ENCODE measurements around the gene FBXL15. TPM values are rescaled to one million over a fixed set of nuclear protein-coding genes. Genes with fewer than 3 reads are reported as not detected.

FBXL15 gene, protein sequence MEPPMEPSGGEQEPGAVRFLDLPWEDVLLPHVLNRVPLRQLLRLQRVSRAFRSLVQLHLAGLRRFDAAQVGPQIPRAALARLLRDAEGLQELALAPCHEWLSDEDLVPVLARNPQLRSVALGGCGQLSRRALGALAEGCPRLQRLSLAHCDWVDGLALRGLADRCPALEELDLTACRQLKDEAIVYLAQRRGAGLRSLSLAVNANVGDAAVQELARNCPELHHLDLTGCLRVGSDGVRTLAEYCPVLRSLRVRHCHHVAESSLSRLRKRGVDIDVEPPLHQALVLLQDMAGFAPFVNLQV
- 9.8 and 10.5 TPM in 2 replicates for total RNA-seq
- long read RNA-seq, partial matches to known transcripts, result 4 of 7 reads
- long read RNA-seq, other reads (novel, unspliced or antisense), result 0 of 7 reads

DNA sequence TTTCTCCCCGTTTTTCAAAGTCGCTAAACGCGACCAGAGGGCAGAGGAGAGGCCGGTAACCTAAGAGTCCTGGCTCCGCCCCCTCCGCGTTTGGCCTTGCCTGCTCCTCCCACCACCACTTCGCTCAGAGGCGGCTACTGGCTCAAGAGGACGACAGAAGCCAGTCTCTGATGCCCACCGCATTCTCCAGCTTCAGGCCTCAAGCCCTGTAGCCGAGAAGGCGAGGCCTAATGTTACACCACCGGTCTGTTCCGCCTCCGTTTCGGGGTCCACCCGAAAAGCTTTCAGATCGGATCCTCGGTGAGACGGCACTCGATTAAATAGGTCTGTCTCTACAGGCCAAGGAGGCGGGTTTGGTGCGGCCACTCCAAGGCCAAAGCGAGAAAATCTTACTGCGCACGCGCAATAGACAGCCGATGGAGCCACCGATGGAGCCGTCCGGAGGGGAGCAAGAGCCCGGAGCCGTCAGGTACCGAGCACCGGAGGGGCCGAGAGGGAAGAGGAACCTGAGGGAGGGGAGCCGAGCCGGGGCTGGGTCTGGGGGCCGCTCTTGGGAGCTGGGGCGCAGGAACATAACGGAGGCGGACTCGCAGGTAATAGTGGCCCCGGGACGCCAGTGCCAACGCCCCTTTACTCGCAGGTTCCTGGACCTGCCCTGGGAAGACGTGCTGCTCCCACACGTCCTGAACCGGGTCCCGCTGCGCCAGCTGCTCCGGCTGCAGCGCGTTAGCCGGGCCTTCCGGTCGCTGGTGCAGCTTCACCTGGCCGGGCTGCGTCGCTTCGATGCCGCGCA is at the start of gene FBXL15:
Gene FBXL15, plus strand, starts transcription at position 123 of the 793 bp plus-strand sequence. Its CDS starts 294 bp downstream, at position 417.
- Mint-ChIP-seq H3K4me1 (ENCODE audit: unreplicated experiment) (peaks cover 33% of the 10 kb centered on the region), H3K4me3 (ENCODE audit: unreplicated experiment) (peak within 1 kb of the TSS; percentile 96), H3K9me3 (ENCODE audit: unreplicated experiment) (no peaks in the 10 kb centered on the region), H3K27me3 (ENCODE audit: unreplicated experiment) (peaks cover 16% of the 10 kb centered on the region), H3K36me3 (ENCODE audit: unreplicated experiment) (no peaks in the 10 kb centered on the region), H3K27ac (ENCODE audit: unreplicated experiment) (peak within 1 kb of the TSS; percentile 99)
- DNase-seq (ENCODE audit: extremely low spot score, unreplicated experiment), result peak; percentile 99
- TF ChIP-seq, protein P1, sequence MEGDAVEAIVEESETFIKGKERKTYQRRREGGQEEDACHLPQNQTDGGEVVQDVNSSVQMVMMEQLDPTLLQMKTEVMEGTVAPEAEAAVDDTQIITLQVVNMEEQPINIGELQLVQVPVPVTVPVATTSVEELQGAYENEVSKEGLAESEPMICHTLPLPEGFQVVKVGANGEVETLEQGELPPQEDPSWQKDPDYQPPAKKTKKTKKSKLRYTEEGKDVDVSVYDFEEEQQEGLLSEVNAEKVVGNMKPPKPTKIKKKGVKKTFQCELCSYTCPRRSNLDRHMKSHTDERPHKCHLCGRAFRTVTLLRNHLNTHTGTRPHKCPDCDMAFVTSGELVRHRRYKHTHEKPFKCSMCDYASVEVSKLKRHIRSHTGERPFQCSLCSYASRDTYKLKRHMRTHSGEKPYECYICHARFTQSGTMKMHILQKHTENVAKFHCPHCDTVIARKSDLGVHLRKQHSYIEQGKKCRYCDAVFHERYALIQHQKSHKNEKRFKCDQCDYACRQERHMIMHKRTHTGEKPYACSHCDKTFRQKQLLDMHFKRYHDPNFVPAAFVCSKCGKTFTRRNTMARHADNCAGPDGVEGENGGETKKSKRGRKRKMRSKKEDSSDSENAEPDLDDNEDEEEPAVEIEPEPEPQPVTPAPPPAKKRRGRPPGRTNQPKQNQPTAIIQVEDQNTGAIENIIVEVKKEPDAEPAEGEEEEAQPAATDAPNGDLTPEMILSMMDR (IDR thresholded peaks at IDR 0.05), result no peak

DNA sequence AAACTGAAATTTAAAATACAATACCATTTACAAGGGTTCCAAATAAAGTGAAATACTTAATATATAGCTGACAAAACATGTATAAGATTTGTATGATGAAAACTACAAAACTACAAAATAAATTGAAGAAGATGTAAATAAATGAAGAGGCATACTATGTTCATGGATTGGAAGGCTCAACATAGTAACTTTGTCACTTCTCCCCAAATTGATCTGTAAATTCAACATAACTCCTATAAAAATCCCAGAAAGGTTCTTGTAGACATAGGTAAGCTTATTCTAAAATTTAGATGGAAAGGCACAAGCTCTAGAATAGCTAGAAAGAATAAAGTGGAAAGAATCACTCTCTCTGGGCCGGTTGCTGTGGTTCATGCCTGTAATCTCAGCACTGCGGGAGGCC is 49.3 kb upstream of the FBXL15 start:
- DNase-seq (ENCODE audit: extremely low spot score, unreplicated experiment), result no peak
- Mint-ChIP-seq H3K4me1 (ENCODE audit: unreplicated experiment) (no peaks in the 10 kb centered on the region), H3K4me3 (ENCODE audit: unreplicated experiment) (no peak overlapping the region), H3K36me3 (ENCODE audit: unreplicated experiment) (peaks cover 55% of the 10 kb centered on the region), H3K9me3 (ENCODE audit: unreplicated experiment) (no peaks in the 10 kb centered on the region), H3K27ac (ENCODE audit: unreplicated experiment) (no peak overlapping the region), H3K27me3 (ENCODE audit: unreplicated experiment) (no peaks in the 10 kb centered on the region)
- TF ChIP-seq, protein P1 (IDR thresholded peaks at IDR 0.05), result no peak

DNA sequence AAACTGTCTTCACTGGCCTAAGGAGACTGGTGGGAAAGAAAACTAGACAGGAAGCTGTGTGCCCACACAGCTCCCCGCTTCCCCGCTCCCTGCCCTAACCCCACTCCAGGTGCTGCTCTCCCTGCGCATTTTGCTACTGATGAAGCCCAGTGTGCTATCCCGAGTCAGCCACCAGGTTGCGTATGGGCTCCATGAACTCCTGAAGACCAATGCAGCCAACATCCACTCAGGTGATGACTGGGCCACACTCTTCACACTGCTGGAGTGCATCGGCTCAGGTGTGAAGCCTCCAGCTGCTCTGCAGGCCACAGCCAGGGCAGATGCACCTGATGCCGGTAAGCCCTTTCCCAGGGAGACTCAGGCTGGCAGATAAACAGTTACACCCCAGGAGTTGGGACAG is 45.4 kb upstream of the FBXL15 start:
- H3K4me1 Mint-ChIP-seq (ENCODE audit: unreplicated experiment), result no peaks in the 10 kb centered on the region
- TF ChIP-seq, protein P1 (IDR thresholded peaks at IDR 0.05), result no peak
- DNase-seq (ENCODE audit: extremely low spot score, unreplicated experiment), result no peak
- H3K27me3 Mint-ChIP-seq (ENCODE audit: unreplicated experiment), result no peaks in the 10 kb centered on the region
- H3K36me3 Mint-ChIP-seq (ENCODE audit: unreplicated experiment), result peaks cover 47% of the 10 kb centered on the region
- H3K27ac Mint-ChIP-seq (ENCODE audit: unreplicated experiment), result no peak overlapping the region
- H3K9me3 Mint-ChIP-seq (ENCODE audit: unreplicated experiment), result no peaks in the 10 kb centered on the region
- no peak overlapping the region for H3K4me3 Mint-ChIP-seq (ENCODE audit: unreplicated experiment)

DNA sequence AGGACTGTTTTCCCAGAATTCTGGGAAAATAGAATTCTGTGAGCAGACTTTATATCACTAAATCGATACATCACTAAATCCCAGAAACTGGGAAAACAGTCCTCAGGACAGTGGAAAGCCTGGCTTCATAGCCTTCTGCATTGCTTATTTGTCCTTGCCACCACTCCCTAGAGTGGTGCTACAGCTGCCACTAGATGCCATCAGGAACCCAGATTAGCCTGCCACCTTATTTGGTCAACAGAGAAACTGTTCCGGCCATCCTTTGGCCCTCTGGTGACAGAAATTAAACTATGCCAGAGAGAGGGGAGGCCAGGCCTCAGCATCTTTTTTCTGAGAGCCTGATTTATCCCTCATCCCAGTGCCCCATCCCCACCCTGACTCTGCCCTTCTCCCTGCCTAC is 44.8 kb upstream of the FBXL15 start:
- TF ChIP-seq, protein P1 (IDR thresholded peaks at IDR 0.05), result no peak
- no peak overlapping the region for H3K4me3 Mint-ChIP-seq (ENCODE audit: unreplicated experiment)
- H3K4me1 Mint-ChIP-seq (ENCODE audit: unreplicated experiment), result no peaks in the 10 kb centered on the region
- no peaks in the 10 kb centered on the region for H3K27me3 Mint-ChIP-seq (ENCODE audit: unreplicated experiment)
- peaks cover 43% of the 10 kb centered on the region for H3K36me3 Mint-ChIP-seq (ENCODE audit: unreplicated experiment)
- H3K9me3 Mint-ChIP-seq (ENCODE audit: unreplicated experiment), result no peaks in the 10 kb centered on the region
- H3K27ac Mint-ChIP-seq (ENCODE audit: unreplicated experiment), result no peak overlapping the region
- no peak for DNase-seq (ENCODE audit: extremely low spot score, unreplicated experiment)

DNA sequence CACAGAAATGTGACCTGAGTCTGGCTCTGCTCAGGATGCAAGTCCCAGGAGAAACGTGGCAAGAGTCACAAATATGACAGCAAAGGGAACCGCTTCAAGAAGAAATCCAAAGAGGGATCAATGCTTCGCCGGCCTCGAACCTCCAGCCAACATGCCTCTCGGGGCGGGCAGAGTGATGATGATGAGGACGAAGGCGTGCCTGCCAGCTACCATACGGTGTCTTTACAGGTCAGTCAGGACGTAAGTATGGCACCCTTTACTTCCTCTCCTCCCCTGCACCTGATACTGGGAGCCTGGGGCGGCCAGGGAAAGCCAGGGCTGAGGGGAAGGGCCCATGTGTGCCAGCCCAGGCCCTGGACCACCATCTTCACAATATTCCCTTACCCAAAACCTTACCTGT is 43.7 kb upstream of the FBXL15 start:
- no peaks in the 10 kb centered on the region for H3K9me3 Mint-ChIP-seq (ENCODE audit: unreplicated experiment)
- H3K4me1 Mint-ChIP-seq (ENCODE audit: unreplicated experiment), result no peaks in the 10 kb centered on the region
- H3K36me3 Mint-ChIP-seq (ENCODE audit: unreplicated experiment), result peaks cover 43% of the 10 kb centered on the region
- no peak overlapping the region for H3K27ac Mint-ChIP-seq (ENCODE audit: unreplicated experiment)
- TF ChIP-seq, protein P1 (IDR thresholded peaks at IDR 0.05), result no peak
- H3K27me3 Mint-ChIP-seq (ENCODE audit: unreplicated experiment), result no peaks in the 10 kb centered on the region
- no peak overlapping the region for H3K4me3 Mint-ChIP-seq (ENCODE audit: unreplicated experiment)
- DNase-seq (ENCODE audit: extremely low spot score, unreplicated experiment), result no peak
